ENCODE data around the gene COPZ1. TPM values are rescaled to one million over a fixed set of nuclear protein-coding genes. Genes with fewer than 3 reads are reported as not detected.

Gene COPZ1
- total RNA-seq, 1 donor from 2014 or later, result 219 TPM

DNA sequence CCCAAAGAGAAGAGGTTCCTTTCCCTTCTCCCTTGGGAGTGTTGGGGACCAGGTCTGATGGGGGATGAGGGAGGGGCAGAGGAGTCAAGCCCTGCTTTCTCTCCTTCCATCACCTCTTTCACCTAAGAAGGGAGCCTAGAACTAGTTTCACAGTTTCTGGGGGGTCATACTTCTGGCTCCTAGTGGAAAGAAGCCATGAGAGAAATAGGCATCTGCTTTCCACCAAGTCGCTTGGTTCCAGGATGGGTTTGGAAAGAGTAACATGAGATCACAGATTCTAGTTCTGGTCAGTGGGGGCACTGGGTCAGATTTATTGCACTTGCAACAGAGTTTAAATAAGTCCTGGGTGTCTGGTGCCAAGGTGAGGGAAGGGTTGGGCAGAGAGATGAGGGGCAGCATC lies 70.1 kb downstream of the COPZ1 start:
- no peak overlapping the region for H3K4me3 Mint-ChIP-seq
- Histone ChIP-seq H3K9ac (no peak overlapping the region), H3K79me2 (ENCODE audit: low read depth) (peaks cover 4% of the 10 kb centered on the region), H3K9me3 (ENCODE audit: low read depth) (no peaks in the 10 kb centered on the region), H2AFZ (replicated peaks) (no peak overlapping the region), H3K27me3 (no peaks in the 10 kb centered on the region), H3K27ac (no peak overlapping the region), H3K36me3 (no peaks in the 10 kb centered on the region), H3F3A (ENCODE audit: low read depth) (peaks cover 34% of the 10 kb centered on the region), H3K4me2 (no peak overlapping the region), H3K4me3 (no peak overlapping the region), H3K4me1 (peaks cover 30% of the 10 kb centered on the region), H4K20me1 (ENCODE audit: low read depth) (no peaks in the 10 kb centered on the region)
- DNase-seq (ENCODE audit: low spot score), result no peak
- H3K4me1 Mint-ChIP-seq, result peaks cover 27% of the 10 kb centered on the region
- no peak for TF ChIP-seq EZH2phosphoT487 (IDR thresholded peaks at IDR 0.05)
- TF ChIP-seq CTCF (IDR thresholded peaks at IDR 0.05), result no peak
- no peak for TF ChIP-seq EZH2 (IDR thresholded peaks at IDR 0.05)
- H3K27ac Mint-ChIP-seq, result no peak overlapping the region
- peaks cover 3% of the 10 kb centered on the region for H3K27me3 Mint-ChIP-seq (ENCODE audit: insufficient read depth, low read depth)
- no peaks in the 10 kb centered on the region for H3K9me3 Mint-ChIP-seq
- H3K36me3 Mint-ChIP-seq, result peaks cover 11% of the 10 kb centered on the region

- Mint-ChIP-seq H3K9me3 (no peaks in the 10 kb centered on the region), H3K36me3 (peaks cover 14% of the 10 kb centered on the region)
- H3K4me2 ChIP-seq, result no peak overlapping the region
These were observed 70.6 kb downstream of the COPZ1 start for GRCh38 chr12:54395545-54395944.

GRCh38 chr12:54397157-54397556 lies 72.2 kb downstream of the COPZ1 start:
- no peak overlapping the region for H3K9ac ChIP-seq
- H3K27ac ChIP-seq, result no peak overlapping the region
- TF ChIP-seq EZH2phosphoT487 (IDR thresholded peaks at IDR 0.05) (no peak), CTCF (IDR thresholded peaks at IDR 0.05) (no peak), EZH2 (IDR thresholded peaks at IDR 0.05) (no peak)
- H4K20me1 ChIP-seq (ENCODE audit: low read depth), result no peaks in the 10 kb centered on the region
- no peaks in the 10 kb centered on the region for H3K9me3 ChIP-seq (ENCODE audit: low read depth)
- Mint-ChIP-seq H3K27ac (no peak overlapping the region), H3K27me3 (ENCODE audit: insufficient read depth, low read depth) (peaks cover 5% of the 10 kb centered on the region), H3K4me3 (no peak overlapping the region), H3K9me3 (no peaks in the 10 kb centered on the region), H3K36me3 (peaks cover 21% of the 10 kb centered on the region), H3K4me1 (peaks cover 17% of the 10 kb centered on the region)
- H3K36me3 ChIP-seq, result no peaks in the 10 kb centered on the region
- H3K27me3 ChIP-seq, result no peaks in the 10 kb centered on the region
- H3K4me2 ChIP-seq, result no peak overlapping the region
- H3K79me2 ChIP-seq (ENCODE audit: low read depth), result no peaks in the 10 kb centered on the region
- peaks cover 20% of the 10 kb centered on the region for H3K4me1 ChIP-seq
- no peak for DNase-seq (ENCODE audit: low spot score)
- no peak overlapping the region for H3K4me3 ChIP-seq
- H3F3A ChIP-seq (ENCODE audit: low read depth), result peaks cover 31% of the 10 kb centered on the region
- no peak overlapping the region for H2AFZ ChIP-seq (replicated peaks)

More at GRCh38 chr12:54395545-54395944, 70.6 kb downstream of the COPZ1 start:
- Mint-ChIP-seq H3K4me3 (no peak overlapping the region), H3K4me1 (peaks cover 26% of the 10 kb centered on the region), H3K27ac (no peak overlapping the region), H3K27me3 (ENCODE audit: insufficient read depth, low read depth) (peaks cover 3% of the 10 kb centered on the region)
- no peak for TF ChIP-seq CTCF (IDR thresholded peaks at IDR 0.05)
- TF ChIP-seq EZH2phosphoT487 (IDR thresholded peaks at IDR 0.05), result no peak
- no peak for TF ChIP-seq EZH2 (IDR thresholded peaks at IDR 0.05)
- Histone ChIP-seq H3K27me3 (no peaks in the 10 kb centered on the region), H3F3A (ENCODE audit: low read depth) (peaks cover 34% of the 10 kb centered on the region), H3K9me3 (ENCODE audit: low read depth) (no peaks in the 10 kb centered on the region), H2AFZ (replicated peaks) (no peak overlapping the region), H3K4me1 (peaks cover 27% of the 10 kb centered on the region), H3K79me2 (ENCODE audit: low read depth) (no peaks in the 10 kb centered on the region), H3K4me3 (no peak overlapping the region), H3K36me3 (no peaks in the 10 kb centered on the region), H3K27ac (no peak overlapping the region), H3K9ac (no peak overlapping the region), H4K20me1 (ENCODE audit: low read depth) (no peaks in the 10 kb centered on the region)
- DNase-seq (ENCODE audit: low spot score), result no peak
